ENCODE results near the gene DLGAP1. TPM values are rescaled to one million over a fixed set of nuclear protein-coding genes. Genes with fewer than 3 reads are reported as not detected.

Gene DLGAP1
- polyA plus RNA-seq, 1 of the 3 experiments (the other 2 are of a cell fraction) = not detected

DNA sequence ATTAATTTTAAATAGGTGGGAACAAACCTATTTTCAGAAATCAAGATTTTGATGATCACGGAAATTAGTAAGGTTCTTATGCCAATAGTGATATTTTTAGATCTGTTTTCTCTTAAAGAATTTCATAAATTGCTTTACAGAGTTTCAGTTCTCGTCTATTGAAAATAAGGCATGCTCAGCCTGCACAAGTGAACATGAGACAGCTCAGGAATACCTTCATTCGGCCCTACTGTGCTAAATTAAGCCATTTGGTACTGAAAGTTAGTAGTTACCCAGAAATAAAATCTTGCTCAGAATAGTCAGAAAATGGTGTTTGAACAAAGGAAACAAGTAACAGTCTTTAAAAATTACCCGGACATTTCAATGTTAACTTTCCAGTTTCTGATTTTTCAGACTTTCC lies 60.4 kb downstream of the DLGAP1 start:
- CTCF ChIA-PET = no interaction called here
- no peak for TF ChIP-seq YY1 (IDR thresholded peaks at IDR 0.05; ENCODE audit: low read depth)
- no peak for TF ChIP-seq NRF1 (IDR thresholded peaks at IDR 0.05; ENCODE audit: low read depth, low read length)
- no peak for TF ChIP-seq USF2 (IDR thresholded peaks at IDR 0.05; ENCODE audit: borderline replicate concordance, low read depth, low read length)
- no peak for TF ChIP-seq TAF1 (IDR thresholded peaks at IDR 0.05; ENCODE audit: borderline replicate concordance, low read depth, low read length)
- no peak for TF ChIP-seq GABPA (IDR thresholded peaks at IDR 0.05; ENCODE audit: low read depth)
- Histone ChIP-seq H3K27ac (ENCODE audit: low read depth in 2 of 2, low read length in 1 of 2) (no peak overlapping the region), H2AFZ (ENCODE audit: low read depth) (no peak overlapping the region), H3K4me2 (no peak overlapping the region), H3K9ac (no peak overlapping the region), H3K9me3 (no peaks in the 10 kb centered on the region), H3K27me3 (ENCODE audit: insufficient read depth) (no peaks in the 10 kb centered on the region), H3F3A (replicated peaks; ENCODE audit: insufficient read depth) (no peaks in the 10 kb centered on the region), H3K9me2 (no peaks in the 10 kb centered on the region), H3K4me1 (ENCODE audit: control insufficient read depth in 1 of 2, insufficient read depth in 2 of 2, low read depth in 1 of 2, low read length in 1 of 2) (no peaks in the 10 kb centered on the region), H3K4me3 (ENCODE audit: low read depth in 2 of 2, low read length in 1 of 2) (no peak overlapping the region), H4K20me1 (ENCODE audit: insufficient read depth) (no peaks in the 10 kb centered on the region), H3K36me3 (replicated peaks in 1 of 2; ENCODE audit: control insufficient read depth in 1 of 2, insufficient read depth in 2 of 2, low read length in 1 of 2) (no peaks in the 10 kb centered on the region), H3K79me2 (ENCODE audit: insufficient read depth) (no peaks in the 10 kb centered on the region)
- POLR2A ChIA-PET = no interaction called here
- DNase-seq = no peak
- WGBS (ENCODE audit: low lambda C conversion rate) = under 1% methylated on average over 4 of the region's 4 CpGs

DNA sequence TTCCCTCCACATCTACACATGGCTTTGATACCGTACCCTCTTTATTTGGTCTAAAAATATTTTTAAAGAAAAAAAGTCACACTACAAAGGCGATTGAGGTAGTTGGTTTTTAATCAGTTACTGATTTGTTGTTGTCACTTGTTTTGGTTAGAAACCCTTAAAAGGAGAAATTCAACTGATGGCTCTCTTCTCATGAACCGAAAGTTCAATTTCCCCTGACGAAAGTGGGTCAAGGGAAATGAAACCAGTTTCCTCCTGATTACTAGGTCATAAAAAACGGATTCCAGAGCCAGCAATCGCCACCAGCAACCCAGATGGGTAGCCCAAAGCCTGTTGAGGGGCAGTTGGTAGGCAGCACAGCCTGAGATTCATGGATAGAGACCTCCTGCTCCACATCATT lies 63.2 kb downstream of the DLGAP1 start:
- no peak overlapping the region for H3K27ac ChIP-seq (ENCODE audit: low read depth in 2 of 2, low read length in 1 of 2)
- no peaks in the 10 kb centered on the region for H3K4me1 ChIP-seq (ENCODE audit: control insufficient read depth in 1 of 2, insufficient read depth in 2 of 2, low read depth in 1 of 2, low read length in 1 of 2)
- H3K36me3 ChIP-seq (replicated peaks in 1 of 2; ENCODE audit: control insufficient read depth in 1 of 2, insufficient read depth in 2 of 2, low read length in 1 of 2) = no peaks in the 10 kb centered on the region
- no peak overlapping the region for H2AFZ ChIP-seq (ENCODE audit: low read depth)
- DNase-seq = no peak
- no peaks in the 10 kb centered on the region for H3K27me3 ChIP-seq (ENCODE audit: insufficient read depth)
- no peaks in the 10 kb centered on the region for H3K9me2 ChIP-seq
- no peaks in the 10 kb centered on the region for H3K9me3 ChIP-seq
- H4K20me1 ChIP-seq (ENCODE audit: insufficient read depth) = no peaks in the 10 kb centered on the region
- H3K79me2 ChIP-seq (ENCODE audit: insufficient read depth) = no peaks in the 10 kb centered on the region
- H3K4me3 ChIP-seq (ENCODE audit: low read depth in 2 of 2, low read length in 1 of 2) = no peak overlapping the region
- CTCF ChIA-PET = interaction anchor here (1.3 kb wide), 1 partner anchor 20 kb away, joined by 3 read pairs; no protein-coding TSS in a partner anchor
- no peak overlapping the region for H3K4me2 ChIP-seq
- H3K9ac ChIP-seq = no peak overlapping the region
- WGBS (ENCODE audit: low lambda C conversion rate) = 4% methylated on average over 5 of the region's 6 CpGs
- no peaks in the 10 kb centered on the region for H3F3A ChIP-seq (replicated peaks; ENCODE audit: insufficient read depth)
- POLR2A ChIA-PET = no interaction called here
- no peak for TF ChIP-seq IRF3 (IDR thresholded peaks at IDR 0.05; ENCODE audit: low read depth, low read length)
- no peak for TF ChIP-seq MXI1 (IDR thresholded peaks at IDR 0.05; ENCODE audit: low read depth, low read length)
- no peak for TF ChIP-seq ELF1 (IDR thresholded peaks at IDR 0.05)
- no peak for TF ChIP-seq GATA2 (CRISPR knock-in tag; IDR thresholded peaks at IDR 0.05)

GRCh38 chr18:4385876-4386275 lies 69.2 kb downstream of the DLGAP1 start:
- DNase-seq = no peak
- ChIA-PET CTCF (no interaction called here), POLR2A (no interaction called here)
- WGBS (ENCODE audit: low lambda C conversion rate) = 2% methylated on average over 3 of the region's 3 CpGs
- Histone ChIP-seq H3K4me3 (ENCODE audit: low read depth in 2 of 2, low read length in 1 of 2) (no peak overlapping the region), H3K27ac (ENCODE audit: low read depth in 2 of 2, low read length in 1 of 2) (no peak overlapping the region), H3K79me2 (ENCODE audit: insufficient read depth) (no peaks in the 10 kb centered on the region), H3K4me2 (no peak overlapping the region), H3F3A (replicated peaks; ENCODE audit: insufficient read depth) (no peaks in the 10 kb centered on the region), H3K9ac (no peak overlapping the region), H2AFZ (ENCODE audit: low read depth) (no peak overlapping the region), H4K20me1 (ENCODE audit: insufficient read depth) (no peaks in the 10 kb centered on the region), H3K9me3 (no peaks in the 10 kb centered on the region), H3K36me3 (replicated peaks in 1 of 2; ENCODE audit: control insufficient read depth in 1 of 2, insufficient read depth in 2 of 2, low read length in 1 of 2) (no peaks in the 10 kb centered on the region), H3K27me3 (ENCODE audit: insufficient read depth) (no peaks in the 10 kb centered on the region), H3K4me1 (ENCODE audit: control insufficient read depth in 1 of 2, insufficient read depth in 2 of 2, low read depth in 1 of 2, low read length in 1 of 2) (no peaks in the 10 kb centered on the region), H3K9me2 (no peaks in the 10 kb centered on the region)
- TF ChIP-seq REST (IDR thresholded peaks at IDR 0.05; ENCODE audit: low read depth, low read length) (no peak), EP300 (IDR thresholded peaks at IDR 0.05; ENCODE audit: borderline replicate concordance in 1 of 2, low read depth in 1 of 2, low read length in 1 of 2) (no peak), IRF3 (IDR thresholded peaks at IDR 0.05; ENCODE audit: low read depth, low read length) (no peak), USF2 (IDR thresholded peaks at IDR 0.05; ENCODE audit: borderline replicate concordance, low read depth, low read length) (no peak), POLR2AphosphoS5 (IDR thresholded peaks at IDR 0.05; ENCODE audit: low read depth, low read length) (no peak), USF1 (IDR thresholded peaks at IDR 0.05; ENCODE audit: borderline replicate concordance, low read depth) (no peak)
